WTC11 (cell line): ENCODE measurements around the gene PDE1C.

ENCODE experiments used
- ETV6 ChIP-seq: sonication (generic); formaldehyde crosslinking; IDR thresholded peaks from 2 replicates; pipeline ENCODE4 v1.8.1; 2022; ENCODE audit warnings: mild to moderate bottlenecking, missing genetic modification reagents
- JUN ChIP-seq: sonication (generic); formaldehyde crosslinking; IDR thresholded peaks from 2 replicates; pipeline ENCODE4 v1.8.0; 2023; ENCODE audit warnings: mild to moderate bottlenecking, missing genetic modification reagents
- KAT7 ChIP-seq: sonication (generic); formaldehyde crosslinking; IDR thresholded peaks from 2 replicates; pipeline ENCODE4 v1.8.1; 2023; ENCODE audit warnings: missing genetic modification reagents, mild to moderate bottlenecking, borderline replicate concordance
- TP53 ChIP-seq: sonication (generic); formaldehyde crosslinking; IDR thresholded peaks from 2 replicates; pipeline ENCODE4 v1.8.1; 2023; ENCODE audit warnings: mild to moderate bottlenecking, missing genetic modification reagents
- ZNF263 ChIP-seq: sonication (generic); formaldehyde crosslinking; IDR thresholded peaks from 2 replicates; pipeline ENCODE4 v1.8.1; 2022; ENCODE audit warnings: low read depth, mild to moderate bottlenecking, moderate library complexity, missing genetic modification reagents
- TF ChIP-seq, protein P1 (sequence below): fragments of 200-600 bp; IDR thresholded peaks from 2 replicates; pipeline ENCODE4 v1.8.0; 2022; ENCODE audit warnings: antibody characterized with exemption
- TF ChIP-seq, protein P2 (sequence below): sonication (generic); formaldehyde crosslinking; IDR thresholded peaks from 2 replicates; pipeline ENCODE4 v1.8.0; 2022; ENCODE audit warnings: mild to moderate bottlenecking, missing genetic modification reagents
- TF ChIP-seq, protein P3 (sequence below): sonication (generic); formaldehyde crosslinking; IDR thresholded peaks from 2 replicates; pipeline ENCODE4 v1.8.1; 2023; ENCODE audit warnings: mild to moderate bottlenecking, missing genetic modification reagents, moderate library complexity

DNA sequence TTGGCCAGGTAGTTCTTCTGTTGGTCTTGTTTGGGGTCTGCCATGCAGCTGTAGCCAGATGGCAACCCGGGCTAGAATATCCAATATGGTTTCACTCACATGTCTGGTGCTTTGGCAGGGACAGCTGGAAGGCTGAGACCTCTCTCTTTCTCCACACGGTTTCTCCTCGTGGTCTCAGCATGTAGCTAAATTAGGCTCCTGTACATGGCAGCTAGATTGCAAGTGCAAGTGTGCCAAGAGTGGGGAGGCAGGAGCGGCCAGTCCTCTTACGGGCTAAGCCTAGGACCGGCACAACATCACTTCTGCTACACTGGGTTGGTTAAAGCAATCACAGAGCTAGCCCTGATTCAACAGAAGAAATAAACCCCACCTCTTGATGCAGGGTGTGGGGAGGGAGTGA lies 9.3 kb upstream of the PDE1C start:
- TF ChIP-seq, protein P1, sequence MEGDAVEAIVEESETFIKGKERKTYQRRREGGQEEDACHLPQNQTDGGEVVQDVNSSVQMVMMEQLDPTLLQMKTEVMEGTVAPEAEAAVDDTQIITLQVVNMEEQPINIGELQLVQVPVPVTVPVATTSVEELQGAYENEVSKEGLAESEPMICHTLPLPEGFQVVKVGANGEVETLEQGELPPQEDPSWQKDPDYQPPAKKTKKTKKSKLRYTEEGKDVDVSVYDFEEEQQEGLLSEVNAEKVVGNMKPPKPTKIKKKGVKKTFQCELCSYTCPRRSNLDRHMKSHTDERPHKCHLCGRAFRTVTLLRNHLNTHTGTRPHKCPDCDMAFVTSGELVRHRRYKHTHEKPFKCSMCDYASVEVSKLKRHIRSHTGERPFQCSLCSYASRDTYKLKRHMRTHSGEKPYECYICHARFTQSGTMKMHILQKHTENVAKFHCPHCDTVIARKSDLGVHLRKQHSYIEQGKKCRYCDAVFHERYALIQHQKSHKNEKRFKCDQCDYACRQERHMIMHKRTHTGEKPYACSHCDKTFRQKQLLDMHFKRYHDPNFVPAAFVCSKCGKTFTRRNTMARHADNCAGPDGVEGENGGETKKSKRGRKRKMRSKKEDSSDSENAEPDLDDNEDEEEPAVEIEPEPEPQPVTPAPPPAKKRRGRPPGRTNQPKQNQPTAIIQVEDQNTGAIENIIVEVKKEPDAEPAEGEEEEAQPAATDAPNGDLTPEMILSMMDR, result no peak
- TF ChIP-seq, protein P2, sequence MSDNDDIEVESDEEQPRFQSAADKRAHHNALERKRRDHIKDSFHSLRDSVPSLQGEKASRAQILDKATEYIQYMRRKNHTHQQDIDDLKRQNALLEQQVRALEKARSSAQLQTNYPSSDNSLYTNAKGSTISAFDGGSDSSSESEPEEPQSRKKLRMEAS (CRISPR knock-in tag), result no peak
- TF ChIP-seq JUN, result no peak
- no peak for TF ChIP-seq ETV6
- TF ChIP-seq, protein P3, sequence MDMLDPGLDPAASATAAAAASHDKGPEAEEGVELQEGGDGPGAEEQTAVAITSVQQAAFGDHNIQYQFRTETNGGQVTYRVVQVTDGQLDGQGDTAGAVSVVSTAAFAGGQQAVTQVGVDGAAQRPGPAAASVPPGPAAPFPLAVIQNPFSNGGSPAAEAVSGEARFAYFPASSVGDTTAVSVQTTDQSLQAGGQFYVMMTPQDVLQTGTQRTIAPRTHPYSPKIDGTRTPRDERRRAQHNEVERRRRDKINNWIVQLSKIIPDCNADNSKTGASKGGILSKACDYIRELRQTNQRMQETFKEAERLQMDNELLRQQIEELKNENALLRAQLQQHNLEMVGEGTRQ (CRISPR knock-in tag), result no peak
- TF ChIP-seq ZNF263 (CRISPR knock-in tag), result no peak
- no peak for TF ChIP-seq KAT7 (CRISPR knock-in tag)
- no peak for TF ChIP-seq TP53 (CRISPR knock-in tag)
